Glutamatergic neuron (in vitro differentiated cells): ENCODE measurements around the gene DLX5. TPM values are rescaled to one million over a fixed set of nuclear protein-coding genes. Genes with fewer than 3 reads are reported as not detected.
A peak's percentile ranks its signal among the peaks of the same experiment; 100 is the strongest.
"Not testable (repeated sequence)": the region's sequence is repeated elsewhere in the genome, so short reads cannot be mapped to it uniquely, and the experiment has no call there.

ENCODE experiments used
- DNase-seq: peaks from one replicate; pipeline ENCODE4 v3.0.0; 2022
- H3K27ac Mint-ChIP-seq: one replicate; pipeline ENCODE4 v1.8.0; 2020; ENCODE audit warnings: mild to moderate bottlenecking, mixed read lengths, inconsistent platforms; ENCODE audit not compliant: unreplicated experiment
- H3K27me3 Mint-ChIP-seq: one replicate; pipeline ENCODE4 v1.8.0; 2020; ENCODE audit warnings: mild to moderate bottlenecking, moderate library complexity, mixed read lengths, inconsistent platforms; ENCODE audit not compliant: unreplicated experiment
- H3K36me3 Mint-ChIP-seq: one replicate; pipeline ENCODE4 v1.8.0; 2020; ENCODE audit warnings: mild to moderate bottlenecking, mixed read lengths, inconsistent platforms; ENCODE audit not compliant: unreplicated experiment
- H3K4me1 Mint-ChIP-seq: one replicate; pipeline ENCODE4 v1.8.0; 2020; ENCODE audit warnings: mild to moderate bottlenecking, low read depth, mixed read lengths, inconsistent platforms; ENCODE audit not compliant: unreplicated experiment
- H3K4me3 Mint-ChIP-seq: one replicate; pipeline ENCODE4 v1.8.0; 2020; ENCODE audit warnings: mild to moderate bottlenecking, mixed read lengths, inconsistent platforms; ENCODE audit not compliant: unreplicated experiment
- H3K9me3 Mint-ChIP-seq: one replicate; pipeline ENCODE4 v1.8.0; 2020; ENCODE audit warnings: mild to moderate bottlenecking, moderate library complexity, mixed read lengths, inconsistent platforms; ENCODE audit not compliant: unreplicated experiment
- CTCF ChIP-seq: fragments of 200-600 bp; sonication (generic); IDR thresholded peaks from one replicate; pipeline ENCODE4 v1.5.0; 2021; ENCODE audit not compliant: partially characterized antibody, unreplicated experiment
- total RNA-seq: library from RNA; stranded (reverse); fragmentation: NEBNext Ultra II Directional; extraction: Animal tissue kit (Norgen Biotek cat#: 25700); gene quantifications from one replicate; pipeline ENCODE4 v1.2.1, GENCODE V29; 2021; ENCODE audit not compliant: unreplicated experiment

DLX5 gene
- total RNA-seq, 1 donor from 2014 or later, result not detected

- DNase-seq, result no peak
- Mint-ChIP-seq H3K27me3 (peaks cover 1% of the 10 kb centered on the region), H3K36me3 (no peaks in the 10 kb centered on the region), H3K9me3 (peaks cover 2% of the 10 kb centered on the region), H3K4me3 (no peak overlapping the region), H3K4me1 (no peaks in the 10 kb centered on the region), H3K27ac (no peak overlapping the region)
- no peak for TF ChIP-seq CTCF
Measured at GRCh38 chr7:97039374-97040065, 14.9 kb upstream of the DLX5 start.

GRCh38 chr7:97034213-97034852, 9.7 kb upstream of the DLX5 start:
- H3K27me3 Mint-ChIP-seq, H3K36me3 Mint-ChIP-seq, H3K4me1 Mint-ChIP-seq, DNase-seq, H3K4me3 Mint-ChIP-seq, H3K27ac Mint-ChIP-seq, H3K9me3 Mint-ChIP-seq: not testable (repeated sequence)

GRCh38 chr7:97027427-97028234, 3.0 kb upstream of the DLX5 start:
- H3K9me3 Mint-ChIP-seq, result peaks cover 8% of the 10 kb centered on the region
- no peaks in the 10 kb centered on the region for H3K36me3 Mint-ChIP-seq

GRCh38 chr7:97026715-97027426, 2.2 kb upstream of the DLX5 start:
- peaks cover 13% of the 10 kb centered on the region for H3K4me1 Mint-ChIP-seq
- peaks cover 37% of the 10 kb centered on the region for H3K27me3 Mint-ChIP-seq
- H3K9me3 Mint-ChIP-seq, result peaks cover 11% of the 10 kb centered on the region
- no peak for TF ChIP-seq CTCF
- no peak overlapping the region for H3K4me3 Mint-ChIP-seq
- H3K27ac Mint-ChIP-seq, result no peak overlapping the region
- DNase-seq, result no peak
- H3K36me3 Mint-ChIP-seq, result no peaks in the 10 kb centered on the region

More at GRCh38 chr7:97027427-97028234, 3.0 kb upstream of the DLX5 start:
- TF ChIP-seq CTCF, result peak; percentile 87
- DNase-seq, result peak; percentile 83
- H3K4me1 Mint-ChIP-seq, result peaks cover 11% of the 10 kb centered on the region
- H3K27ac Mint-ChIP-seq, result no peak overlapping the region
- H3K4me3 Mint-ChIP-seq, result no peak overlapping the region
- peaks cover 31% of the 10 kb centered on the region for H3K27me3 Mint-ChIP-seq

- peaks cover 11% of the 10 kb centered on the region for H3K9me3 Mint-ChIP-seq
Measured at GRCh38 chr7:97025983-97026714, 1.5 kb upstream of the DLX5 start.

More at GRCh38 chr7:97025983-97026714, 1.5 kb upstream of the DLX5 start:
- Mint-ChIP-seq H3K27ac (no peak overlapping the region), H3K4me1 (peaks cover 13% of the 10 kb centered on the region), H3K4me3 (no peak overlapping the region), H3K27me3 (peaks cover 37% of the 10 kb centered on the region), H3K36me3 (no peaks in the 10 kb centered on the region)
- TF ChIP-seq CTCF, result no peak
- DNase-seq, result no peak
